GM23338 (cell line): ENCODE results near the gene PRLHR. TPM values are rescaled to one million over a fixed set of nuclear protein-coding genes. Genes with fewer than 3 reads are reported as not detected.

Source experiments
- ATAC-seq: fragments of 200-7000 bp; cut with Tn5 transposase; 3 replicates; pipeline ENCODE4 v1.9.1; 2020
- DNase-seq: peaks from one replicate; pipeline ENCODE4 v3.0.0-alpha.2; 2015; ENCODE audit warnings: low spot score
- H2AFZ ChIP-seq: fragments of 200-600 bp; sonication (generic); 2 replicates; pipeline ENCODE4 v1.8.0; 2016; ENCODE audit warnings: antibody characterized with exemption, mild to moderate bottlenecking, moderate library complexity
- H3F3A ChIP-seq: fragments of 200-600 bp; sonication (generic); replicated peaks from 2 replicates; pipeline ENCODE4 v1.8.0; 2017; ENCODE audit warnings: antibody characterized with exemption, mixed run types, low read depth
- H3K27ac ChIP-seq: fragments of 200-600 bp; sonication (generic); 2 replicates; pipeline ENCODE4 v1.6.1; 2016; ENCODE audit warnings: low read depth
- H3K27me3 ChIP-seq: fragments of 200-600 bp; sonication (generic); 2 replicates; pipeline ENCODE4 v1.8.0; 2016; ENCODE audit warnings: mild to moderate bottlenecking, mixed run types, moderate library complexity; ENCODE audit not compliant: insufficient read depth
- H3K36me3 ChIP-seq: fragments of 200-600 bp; sonication (generic); 2 replicates; pipeline ENCODE4 v1.8.0; 2016; ENCODE audit warnings: mild to moderate bottlenecking; ENCODE audit not compliant: insufficient read depth
- H3K4me1 ChIP-seq: fragments of 200-600 bp; sonication (generic); 2 replicates; pipeline ENCODE4 v1.8.0; 2016; ENCODE audit warnings: mild to moderate bottlenecking, moderate library complexity; ENCODE audit not compliant: insufficient read depth
- H3K4me2 ChIP-seq: fragments of 200-600 bp; sonication (generic); 2 replicates; pipeline ENCODE4 v1.7.1; 2017; ENCODE audit warnings: mixed run types
- H3K4me3 ChIP-seq: fragments of 200-600 bp; sonication (generic); 2 replicates; pipeline ENCODE4 v1.6.1; 2016; ENCODE audit warnings: mixed run types
- H3K79me2 ChIP-seq: fragments of 200-600 bp; sonication (generic); replicated peaks from 2 replicates; pipeline ENCODE4 v1.8.0; 2017; ENCODE audit warnings: mild to moderate bottlenecking; ENCODE audit not compliant: insufficient read depth
- H3K9me2 ChIP-seq: fragments of 200-600 bp; sonication (generic); 2 replicates; pipeline ENCODE4 v1.8.0; 2017; ENCODE audit not compliant: insufficient read depth
- H4K20me1 ChIP-seq: fragments of 200-600 bp; sonication (generic); replicated peaks from 2 replicates; pipeline ENCODE4 v1.8.0; 2017; ENCODE audit warnings: mild to moderate bottlenecking; ENCODE audit not compliant: insufficient read depth
- H3K27ac Mint-ChIP-seq: 2 replicates; pipeline ENCODE4 v1.8.0; 2020; ENCODE audit warnings: inconsistent platforms, mild to moderate bottlenecking, moderate library complexity, mixed read lengths
- H3K27me3 Mint-ChIP-seq: 3 replicates; pipeline ENCODE4 v1.8.0; 2022; ENCODE audit warnings: low read depth, mild to moderate bottlenecking, moderate library complexity, mixed read lengths, inconsistent platforms; ENCODE audit not compliant: insufficient read depth, poor library complexity
- H3K36me3 Mint-ChIP-seq: 3 replicates; pipeline ENCODE4 v1.8.0; 2021; ENCODE audit warnings: low read depth, mild to moderate bottlenecking, inconsistent platforms, moderate library complexity, mixed read lengths
- H3K4me1 Mint-ChIP-seq: 3 replicates; pipeline ENCODE4 v1.8.0; 2020; ENCODE audit warnings: mild to moderate bottlenecking, inconsistent platforms, mixed read lengths
- H3K4me3 Mint-ChIP-seq: 3 replicates; pipeline ENCODE4 v1.8.0; 2021; ENCODE audit warnings: moderate library complexity, mild to moderate bottlenecking, inconsistent platforms, mixed read lengths
- H3K9me3 Mint-ChIP-seq: 3 replicates; pipeline ENCODE4 v1.8.0; 2020; ENCODE audit warnings: moderate library complexity, mild to moderate bottlenecking, inconsistent platforms, mixed read lengths
- CREB1 ChIP-seq: fragments of 250-450 bp; sonication (Bioruptor Pico); IDR thresholded peaks from 2 replicates; pipeline ENCODE4 v1.5.0; 2020; ENCODE audit warnings: low read depth, mild to moderate bottlenecking, moderate library complexity
- CTCF ChIP-seq, 2 experiments: fragments of 200-600 bp in 1 of 2; sonication (generic) in 1 of 2; conservative IDR thresholded peaks; 2 replicates each; pipeline versions ENCODE4 v1.5.1 to v1.6.1; 2016 to 2017; ENCODE audit warnings: antibody characterized with exemption in 2 of 2, low read depth in 2 of 2, mild to moderate bottlenecking in 2 of 2, moderate library complexity in 1 of 2
- ETS1 ChIP-seq: IDR thresholded peaks from 2 replicates; pipeline ENCODE4 v1.6.1; 2016; ENCODE audit warnings: antibody characterized with exemption
- EZH2 ChIP-seq: fragments of 200-600 bp; sonication (generic); IDR thresholded peaks from one replicate; pipeline ENCODE4 v1.8.0; 2017; ENCODE audit warnings: antibody characterized with exemption, mild to moderate bottlenecking, low read depth; ENCODE audit not compliant: unreplicated experiment
- EZH2phosphoT487 ChIP-seq: fragments of 200-600 bp; sonication (generic); IDR thresholded peaks from one replicate; pipeline ENCODE4 v1.8.1; 2018; ENCODE audit warnings: antibody characterized with exemption; ENCODE audit not compliant: unreplicated experiment
- JUNB ChIP-seq: IDR thresholded peaks from one replicate; pipeline ENCODE4 v1.6.1; 2016; ENCODE audit warnings: antibody characterized with exemption; ENCODE audit not compliant: unreplicated experiment
- NANOG ChIP-seq: IDR thresholded peaks from 2 replicates; pipeline ENCODE4 v1.6.1; 2016; ENCODE audit warnings: antibody characterized with exemption, borderline replicate concordance
- POLR2AphosphoS5 ChIP-seq: IDR thresholded peaks from 2 replicates; pipeline ENCODE4 v1.6.1; 2016; ENCODE audit warnings: antibody characterized with exemption, low read depth
- REST ChIP-seq: IDR thresholded peaks from one replicate; pipeline ENCODE4 v1.6.1; 2018; ENCODE audit warnings: antibody characterized with exemption; ENCODE audit not compliant: unreplicated experiment
- STAT1 ChIP-seq: IDR thresholded peaks from one replicate; pipeline ENCODE4 v1.6.1; 2016; ENCODE audit warnings: antibody characterized with exemption; ENCODE audit not compliant: unreplicated experiment
- ZNF114 ChIP-seq: fragments of 250-450 bp; sonication (Bioruptor Pico); IDR thresholded peaks from 2 replicates; pipeline ENCODE4 v1.5.0; 2020; ENCODE audit warnings: mild to moderate bottlenecking, moderate library complexity
- ZNF331 ChIP-seq: fragments of 250-450 bp; sonication (Bioruptor Pico); IDR thresholded peaks from 2 replicates; pipeline ENCODE4 v1.5.0; 2020; ENCODE audit warnings: low read depth, mild to moderate bottlenecking, moderate library complexity
- ZNF462 ChIP-seq: fragments of 250-450 bp; sonication (Bioruptor Pico); IDR thresholded peaks from 2 replicates; pipeline ENCODE4 v1.5.0; 2020; ENCODE audit warnings: mild to moderate bottlenecking, moderate library complexity
- polyA plus RNA-seq: library from polyadenylated mRNA; unstranded; fragments of >200 nt; fragmentation: Nextera tagmentation; extraction: Ambion mirVana; gene quantifications from 2 replicates; pipeline ENCODE4 v1.2.1, GENCODE V29; 2016
- total RNA-seq: library from RNA; depleted of rRNA; stranded (reverse); fragments of >200 nt; shearing (Covaris generic); gene quantifications from 2 replicates; pipeline ENCODE4 v1.2.3, GENCODE V29; 2014

PRLHR gene
- total and polyA plus RNA-seq, 2 experiments from 2014 or later: 0.24 TPM; not detected in 1

GRCh38 chr10:118585234-118585633, 10.2 kb downstream of the PRLHR start:
- no peaks in the 10 kb centered on the region for H3K9me2 ChIP-seq
- H3K4me1 ChIP-seq: no peaks in the 10 kb centered on the region
- H4K20me1 ChIP-seq: no peaks in the 10 kb centered on the region
- TF ChIP-seq REST (no peak), CREB1 (CRISPR knock-in tag) (no peak), JUNB (no peak), EZH2 (no peak), ZNF462 (CRISPR knock-in tag) (no peak), EZH2phosphoT487 (no peak), POLR2AphosphoS5 (no peak), NANOG (no peak), CTCF (conservative IDR thresholded peaks at IDR 0.05; ENCODE audit: low read depth in 2 of 2) (no peak), ZNF331 (CRISPR knock-in tag) (no peak), ZNF114 (CRISPR knock-in tag) (no peak), STAT1 (no peak), ETS1 (no peak)
- DNase-seq: no peak
- H3K79me2 ChIP-seq: no peaks in the 10 kb centered on the region
- H3K27me3 ChIP-seq: no peaks in the 10 kb centered on the region
- Mint-ChIP-seq H3K36me3 (no peaks in the 10 kb centered on the region), H3K9me3 (no peaks in the 10 kb centered on the region), H3K4me1 (peaks cover 3% of the 10 kb centered on the region; the same call in 1 of the 3 replicates), H3K27ac (no peak overlapping the region), H3K4me3 (no peak overlapping the region), H3K27me3 (peaks cover 2% of the 10 kb centered on the region)
- H3K4me2 ChIP-seq: no peak overlapping the region
- no peak for ATAC-seq
- H3F3A ChIP-seq: no peaks in the 10 kb centered on the region
- no peaks in the 10 kb centered on the region for H3K36me3 ChIP-seq
- no peak overlapping the region for H3K4me3 ChIP-seq
- H2AFZ ChIP-seq: no peak overlapping the region
- H3K27ac ChIP-seq: no peak overlapping the region
